ENCODE measurements around the gene EGFLAM.

DNA sequence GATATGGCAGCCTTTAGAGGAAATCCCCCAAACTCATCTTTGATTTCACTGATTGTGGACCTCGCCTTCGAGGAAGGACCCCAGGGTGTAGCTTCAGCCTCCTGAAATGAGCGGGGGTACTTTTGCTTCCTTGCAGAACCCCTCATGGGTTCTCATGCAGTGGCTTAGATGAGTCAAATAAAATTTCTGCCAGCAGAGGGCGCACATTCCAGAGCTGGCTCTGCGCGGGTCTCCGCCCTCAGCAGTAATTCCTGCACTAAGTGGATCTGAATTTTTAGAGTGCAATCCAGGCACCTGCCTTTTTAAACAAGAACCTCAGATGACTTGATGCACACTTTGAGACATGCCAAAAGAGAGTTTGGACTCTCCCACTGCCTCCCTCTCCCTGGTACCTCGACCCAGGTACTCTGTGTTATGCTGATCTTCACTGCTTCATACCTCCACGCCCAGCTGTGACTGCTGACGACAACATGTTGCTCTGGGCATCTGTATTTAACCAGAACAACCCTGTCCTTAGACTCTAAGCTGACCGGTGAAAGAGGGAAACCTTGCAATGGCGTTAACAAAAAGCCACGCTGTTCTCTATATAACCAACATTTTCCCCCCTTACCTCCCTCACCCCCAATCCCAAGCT lies 7.3 kb downstream of the EGFLAM start:
- TF ChIP-seq, protein P1, sequence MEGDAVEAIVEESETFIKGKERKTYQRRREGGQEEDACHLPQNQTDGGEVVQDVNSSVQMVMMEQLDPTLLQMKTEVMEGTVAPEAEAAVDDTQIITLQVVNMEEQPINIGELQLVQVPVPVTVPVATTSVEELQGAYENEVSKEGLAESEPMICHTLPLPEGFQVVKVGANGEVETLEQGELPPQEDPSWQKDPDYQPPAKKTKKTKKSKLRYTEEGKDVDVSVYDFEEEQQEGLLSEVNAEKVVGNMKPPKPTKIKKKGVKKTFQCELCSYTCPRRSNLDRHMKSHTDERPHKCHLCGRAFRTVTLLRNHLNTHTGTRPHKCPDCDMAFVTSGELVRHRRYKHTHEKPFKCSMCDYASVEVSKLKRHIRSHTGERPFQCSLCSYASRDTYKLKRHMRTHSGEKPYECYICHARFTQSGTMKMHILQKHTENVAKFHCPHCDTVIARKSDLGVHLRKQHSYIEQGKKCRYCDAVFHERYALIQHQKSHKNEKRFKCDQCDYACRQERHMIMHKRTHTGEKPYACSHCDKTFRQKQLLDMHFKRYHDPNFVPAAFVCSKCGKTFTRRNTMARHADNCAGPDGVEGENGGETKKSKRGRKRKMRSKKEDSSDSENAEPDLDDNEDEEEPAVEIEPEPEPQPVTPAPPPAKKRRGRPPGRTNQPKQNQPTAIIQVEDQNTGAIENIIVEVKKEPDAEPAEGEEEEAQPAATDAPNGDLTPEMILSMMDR (IDR thresholded peaks at IDR 0.05), result peak in 4 of 6 experiments; percentile 24 to 63 (median 40)
- no peak for TF ChIP-seq POLR2A (IDR thresholded peaks at IDR 0.05)
